Spleen (tissue), 11 donors: ENCODE results near the gene RUFY1. TPM values are rescaled to one million over a fixed set of nuclear protein-coding genes. Genes with fewer than 3 reads are reported as not detected.

Source experiments
- DNase-seq: peaks from one replicate; pipeline ENCODE4 v3.0.0-alpha.2; 2020
- H3K27ac ChIP-seq, 8 donors: fragments of 200-600 bp; sonication (generic) in 7 of 8; 1 replicate in 4 of 8; 2 replicates in 4 of 8; pipeline versions ENCODE4 v1.5.0 to v1.8.0; 2016 to 2021; ENCODE audit warnings: inconsistent platforms in 4 of 8, mild to moderate bottlenecking in 4 of 8, moderate library complexity in 1 of 8
- H3K27me3 ChIP-seq, 7 donors: fragments of 200-600 bp; sonication (generic) in 6 of 7; replicated peaks in 1 of 7; 1 replicate in 4 of 7; 2 replicates in 3 of 7; pipeline versions ENCODE4 v1.5.0 to v1.8.0; 2016 to 2021; ENCODE audit warnings: inconsistent platforms in 3 of 7, mild to moderate bottlenecking in 1 of 7
- H3K36me3 ChIP-seq, 6 donors: fragments of 200-600 bp; sonication (generic) in 5 of 6; 1 replicate in 4 of 6; 2 replicates in 2 of 6; pipeline versions ENCODE4 v1.5.0 to v1.8.0; 2016 to 2021; ENCODE audit warnings: inconsistent platforms in 2 of 6
- H3K4me1 ChIP-seq, 6 donors: fragments of 200-600 bp; sonication (generic) in 5 of 6; 1 replicate in 3 of 6; 2 replicates in 3 of 6; pipeline versions ENCODE4 v1.5.0 to v1.8.0; 2016 to 2021; ENCODE audit warnings: inconsistent platforms in 3 of 6
- H3K4me3 ChIP-seq, 8 donors: fragments of 200-600 bp; sonication (generic) in 7 of 8; 1 replicate in 4 of 8; 2 replicates in 4 of 8; pipeline versions ENCODE4 v1.5.0 to v1.8.0; 2016 to 2021; ENCODE audit warnings: inconsistent platforms in 4 of 8, mild to moderate bottlenecking in 4 of 8, moderate library complexity in 2 of 8
- H3K9me3 ChIP-seq, 8 donors: fragments of 200-600 bp; sonication (generic) in 7 of 8; 1 replicate in 4 of 8; 2 replicates in 4 of 8; pipeline versions ENCODE4 v1.5.0 to v1.8.0; 2016 to 2021; ENCODE audit warnings: inconsistent platforms in 4 of 8
- CTCF ChIP-seq, 11 experiments: fragments of 200-600 bp in 7 of 11; fragments of 450-650 bp in 4 of 11; sonication (generic) in 4 of 11; IDR thresholded peaks in 8 of 11; conservative IDR thresholded peaks in 3 of 11; 1 replicate in 7 of 11; 2 replicates in 4 of 11; pipeline versions ENCODE4 v1.4.0 to v1.8.0; 2016 to 2021; ENCODE audit warnings: antibody characterized with exemption in 11 of 11, inconsistent platforms in 4 of 11, mild to moderate bottlenecking in 1 of 11
- POLR2A ChIP-seq, 3 donors: fragments of 450-650 bp; IDR thresholded peaks; one replicate each; pipeline ENCODE4 v1.5.1; 2017; ENCODE audit warnings: antibody characterized with exemption in 3 of 3, mild to moderate bottlenecking in 1 of 3
- POLR2AphosphoS5 ChIP-seq, 3 donors: sonication (generic); formaldehyde crosslinking; IDR thresholded peaks; one replicate each; pipeline ENCODE4 v1.5.1; 2017; ENCODE audit warnings: antibody characterized with exemption in 3 of 3
- WGBS, 5 donors: extraction: QIAGEN DNeasy Blood & Tissue Kit in 3 of 5; methylation state at CpG; one replicate each; pipeline versions ENCODE4 v1.1.5 to v1.1.7; 2013 to 2018; 5-methylcytosine and 5-hydroxymethylcytosine counted together
- intact Hi-C: fragments of 100-400 bp; cut with DNase I; formaldehyde crosslinking; loops from one replicate; pipeline ENCODE4 v1.15.0; 2023; ENCODE audit warnings: low total_unique reads
- polyA plus RNA-seq, 3 donors: library from polyadenylated mRNA; stranded (reverse); fragments of 200-250 nt; gene quantifications; one replicate each; pipeline ENCODE4 v1.2.1, GENCODE V29; 2013
- total RNA-seq, 7 donors: library from RNA; depleted of rRNA in 3 of 7; stranded (reverse); fragments of >200 nt in 3 of 7; fragmentation: NEBNext Ultra II Directional in 4 of 7; extraction: Animal tissue kit (Norgen Biotek cat#: 25700) in 4 of 7; gene quantifications; one replicate each; pipeline versions ENCODE4 v1.1.0 to v1.2.1, GENCODE V29; 2016 to 2021
- donor health status: healthy with polysubstance abuse.
- donor health status: DM: no; HTN: no; CAD: no; lungs with moderate emphysema.
- donor health status: DM: no; HTN: no; CAD: no.
- donor health status: Bipolar disorder and iron deficiency.
- donor health status: healthy.
- donor health status: DM: no; HTN: no; CAD: no.
- donor health status: DM: yes; HTN: yes; CAD: no.

Gene RUFY1
- total and polyA plus RNA-seq, 10 donors: 33.9 to 89.6 (median 67.3) TPM

GRCh38 chr5:179618923-179619554 is 68.7 kb downstream of the RUFY1 start:
- no peaks in the 10 kb centered on the region for H3K27me3 ChIP-seq
- H3K36me3 ChIP-seq: peaks cover 12 to 85% (median 73%) of the 10 kb centered on the region in 6 donors
- DNase-seq: no peak
- peak overlapping the region in 4 of 8 donors; percentile 6 to 99 (median 18) for H3K27ac ChIP-seq
- H3K9me3 ChIP-seq: no peaks in the 10 kb centered on the region
- peaks cover 56 to 86% (median 77%) of the 10 kb centered on the region in 6 donors for H3K4me1 ChIP-seq
- TF ChIP-seq POLR2AphosphoS5 (IDR thresholded peaks at IDR 0.05) (no peak), CTCF (IDR thresholded peaks at IDR 0.05 in 8 of 11, conservative IDR thresholded peaks at IDR 0.05 in 3 of 11) (no peak), POLR2A (IDR thresholded peaks at IDR 0.05) (no peak)
- H3K4me3 ChIP-seq: peak overlapping the region in 7 of 8 donors; percentile 18 to 96 (median 83)
- intact Hi-C loops: loop anchor here (10.0 kb wide), 1 partner anchor 64 kb away; the partner anchor contains the start of gene RUFY1
- 22 to 33% (median 30%) methylated on average over 6 of the region's 6 CpGs for WGBS, 5 donors

- 19 to 39% (median 25%) methylated on average over 4 of the region's 4 CpGs for WGBS, 5 donors
- DNase-seq: no peak
- no peaks in the 10 kb centered on the region for H3K9me3 ChIP-seq
- peaks cover 12 to 78% (median 66%) of the 10 kb centered on the region in 6 donors for H3K36me3 ChIP-seq
- H3K27ac ChIP-seq: peak overlapping the region in 5 of 8 donors; percentile 8 to 100 (median 99)
- H3K4me3 ChIP-seq: peak overlapping the region; percentile 11 to 96 (median 81)
- no peak for TF ChIP-seq POLR2AphosphoS5 (IDR thresholded peaks at IDR 0.05)
- no peak for TF ChIP-seq POLR2A (IDR thresholded peaks at IDR 0.05)
- no peak for TF ChIP-seq CTCF (IDR thresholded peaks at IDR 0.05 in 8 of 11, conservative IDR thresholded peaks at IDR 0.05 in 3 of 11)
- no peaks in the 10 kb centered on the region for H3K27me3 ChIP-seq
- intact Hi-C loops: loop anchor here (5.0 to 10.0 kb wide), 2 partner anchors 65 to 78 kb away; partner anchors contain the start of genes CANX and RUFY1
- H3K4me1 ChIP-seq: peaks cover 64 to 87% (median 83%) of the 10 kb centered on the region in 6 donors
Measured at GRCh38 chr5:179619776-179620175, 69.4 kb downstream of the RUFY1 start.

GRCh38 chr5:179620293-179620692 is 69.9 kb downstream of the RUFY1 start:
- H3K4me1 ChIP-seq: peaks cover 63 to 85% (median 81%) of the 10 kb centered on the region in 6 donors
- no peaks in the 10 kb centered on the region for H3K27me3 ChIP-seq
- peak overlapping the region; percentile 18 to 96 (median 81) for H3K4me3 ChIP-seq
- no peak for TF ChIP-seq POLR2AphosphoS5 (IDR thresholded peaks at IDR 0.05)
- TF ChIP-seq POLR2A (IDR thresholded peaks at IDR 0.05): no peak
- no peak for TF ChIP-seq CTCF (IDR thresholded peaks at IDR 0.05 in 8 of 11, conservative IDR thresholded peaks at IDR 0.05 in 3 of 11)
- DNase-seq: no peak
- 2 to 12% (median 3%) methylated on average over 3 of the region's 3 CpGs for WGBS, 5 donors
- intact Hi-C loops: loop anchor here (5.0 kb wide), 1 partner anchor 77 kb away; the partner anchor contains the start of gene CANX
- peak overlapping the region in 5 of 8 donors; percentile 8 to 100 (median 100) for H3K27ac ChIP-seq
- no peaks in the 10 kb centered on the region for H3K9me3 ChIP-seq
- peaks cover 12 to 73% (median 61%) of the 10 kb centered on the region in 6 donors for H3K36me3 ChIP-seq

- peak overlapping the region in 7 of 8 donors; percentile 7 to 100 (median 99) for H3K27ac ChIP-seq
- H3K36me3 ChIP-seq: peaks cover 12 to 68% (median 56%) of the 10 kb centered on the region in 6 donors
- no peaks in the 10 kb centered on the region for H3K9me3 ChIP-seq
- H3K4me3 ChIP-seq: peak overlapping the region; percentile 5 to 96 (median 81)
- DNase-seq: no peak
- peaks cover 57 to 80% (median 76%) of the 10 kb centered on the region in 6 donors for H3K4me1 ChIP-seq
- intact Hi-C loops: loop anchor here (5.0 kb wide), 1 partner anchor 76 kb away; the partner anchor contains the start of gene CANX
- WGBS, 5 donors: 7 to 21% (median 13%) methylated on average over 5 of the region's 5 CpGs
- no peaks in the 10 kb centered on the region for H3K27me3 ChIP-seq
- no peak for TF ChIP-seq POLR2A (IDR thresholded peaks at IDR 0.05)
- no peak for TF ChIP-seq POLR2AphosphoS5 (IDR thresholded peaks at IDR 0.05)
- TF ChIP-seq CTCF (IDR thresholded peaks at IDR 0.05 in 8 of 11, conservative IDR thresholded peaks at IDR 0.05 in 3 of 11): no peak
Measured at GRCh38 chr5:179620703-179621350, 70.5 kb downstream of the RUFY1 start.
